Stimulated activated CD4-positive, alpha-beta T cell treated with anti-CD3 and anti-CD28 coated beads, Interleukin-4, amount 100 ng/mL, for 1 hour (primary cell): ENCODE measurements around the gene ATG14.
"Not testable (repeated sequence)": the region's sequence is repeated elsewhere in the genome, so short reads cannot be mapped to it uniquely, and the experiment has no call there.

Experiments used
- DNase-seq: peaks from one replicate; pipeline ENCODE4 v3.0.0-alpha.2; 2020

Gene ATG14

GRCh38 chr14:55432628-55433027, 21.0 kb upstream of the ATG14 start:
- DNase-seq = no peak

GRCh38 chr14:55430024-55430690, 18.5 kb upstream of the ATG14 start:
- DNase-seq = no peak

- DNase-seq = no peak
Measured at GRCh38 chr14:55427439-55427838, 15.8 kb upstream of the ATG14 start.

- no peak for DNase-seq
Measured at GRCh38 chr14:55426891-55427290, 15.3 kb upstream of the ATG14 start.

- DNase-seq = no peak
Measured at GRCh38 chr14:55425091-55425490, 13.5 kb upstream of the ATG14 start.

GRCh38 chr14:55423969-55424368, 12.3 kb upstream of the ATG14 start:
- DNase-seq = no peak

GRCh38 chr14:55422338-55422737, 10.7 kb upstream of the ATG14 start:
- DNase-seq = not testable (repeated sequence)

GRCh38 chr14:55419663-55420062, 8.0 kb upstream of the ATG14 start:
- no peak for DNase-seq

GRCh38 chr14:55418411-55418810, 6.8 kb upstream of the ATG14 start:
- no peak for DNase-seq

GRCh38 chr14:55417955-55418354, 6.3 kb upstream of the ATG14 start:
- DNase-seq = no peak

GRCh38 chr14:55416866-55417265, 5.2 kb upstream of the ATG14 start:
- peak; percentile 8 for DNase-seq

GRCh38 chr14:55414551-55414950, 2.9 kb upstream of the ATG14 start:
- no peak for DNase-seq

GRCh38 chr14:55412676-55413075, 1.0 kb upstream of the ATG14 start:
- no peak for DNase-seq

GRCh38 chr14:55410876-55411275, 754 bp downstream of the ATG14 start:
- DNase-seq = no peak

- no peak for DNase-seq
Measured at GRCh38 chr14:55404173-55404854, 7.3 kb downstream of the ATG14 start.

- no peak for DNase-seq
Measured at GRCh38 chr14:55401751-55402150, 9.9 kb downstream of the ATG14 start.

GRCh38 chr14:55399852-55400251, 11.8 kb downstream of the ATG14 start:
- no peak for DNase-seq

- no peak for DNase-seq
Measured at GRCh38 chr14:55399183-55399582, 12.4 kb downstream of the ATG14 start.

- DNase-seq = no peak
Measured at GRCh38 chr14:55398679-55399078, 13.0 kb downstream of the ATG14 start.

GRCh38 chr14:55389330-55389729, 22.3 kb downstream of the ATG14 start:
- no peak for DNase-seq

GRCh38 chr14:55388160-55388559, 23.5 kb downstream of the ATG14 start:
- DNase-seq = no peak

GRCh38 chr14:55387121-55387520, 24.5 kb downstream of the ATG14 start:
- no peak for DNase-seq

- no peak for DNase-seq
Measured at GRCh38 chr14:55386037-55386808, 25.4 kb downstream of the ATG14 start.

GRCh38 chr14:55384536-55384935, 27.1 kb downstream of the ATG14 start:
- no peak for DNase-seq
